GM18517 (cell line): ENCODE data around the gene SAMMSON.
A peak's percentile ranks its signal among the peaks of the same experiment; 100 is the strongest.

Source experiments
- ATAC-seq: cut with Tn5 transposase; IDR thresholded peaks from one replicate; pipeline ENCODE4 v1.9.1; 2021; ENCODE audit warnings: mild to moderate bottlenecking, moderate library complexity; ENCODE audit not compliant: unreplicated experiment

The SAMMSON gene

GRCh38 chr3:70010346-70010745 lies 10.8 kb downstream of the SAMMSON start:
- no peak for ATAC-seq

GRCh38 chr3:70011582-70011981 lies 12.0 kb downstream of the SAMMSON start:
- no peak for ATAC-seq

- ATAC-seq: no peak
Measured at GRCh38 chr3:70020906-70021660, 21.6 kb downstream of the SAMMSON start.

GRCh38 chr3:70028361-70028760 lies 28.8 kb downstream of the SAMMSON start:
- ATAC-seq: no peak

- ATAC-seq: no peak
Measured at GRCh38 chr3:70038693-70039092, 39.2 kb downstream of the SAMMSON start.

GRCh38 chr3:70040386-70040785 lies 40.9 kb downstream of the SAMMSON start:
- no peak for ATAC-seq

GRCh38 chr3:70042641-70043040 lies 43.1 kb downstream of the SAMMSON start:
- no peak for ATAC-seq

GRCh38 chr3:70049761-70050160 lies 50.2 kb downstream of the SAMMSON start:
- no peak for ATAC-seq

- no peak for ATAC-seq
Measured at GRCh38 chr3:70053293-70053692, 53.8 kb downstream of the SAMMSON start.

- ATAC-seq: no peak
Measured at GRCh38 chr3:70056081-70056480, 56.5 kb downstream of the SAMMSON start.

- ATAC-seq: no peak
Measured at GRCh38 chr3:70057426-70057825, 57.9 kb downstream of the SAMMSON start.

- no peak for ATAC-seq
Measured at GRCh38 chr3:70061096-70061495, 61.6 kb downstream of the SAMMSON start.

GRCh38 chr3:70064194-70064779 lies 64.8 kb downstream of the SAMMSON start:
- peak; percentile 53 for ATAC-seq

GRCh38 chr3:70065696-70066253 lies 66.2 kb downstream of the SAMMSON start:
- ATAC-seq: no peak

- no peak for ATAC-seq
Measured at GRCh38 chr3:70067860-70068521, 68.5 kb downstream of the SAMMSON start.

- no peak for ATAC-seq
Measured at GRCh38 chr3:70069557-70069956, 70.0 kb downstream of the SAMMSON start.

GRCh38 chr3:70071138-70071537 lies 71.6 kb downstream of the SAMMSON start:
- no peak for ATAC-seq

- no peak for ATAC-seq
Measured at GRCh38 chr3:70072180-70072579, 72.6 kb downstream of the SAMMSON start.

GRCh38 chr3:70072754-70073153 lies 73.2 kb downstream of the SAMMSON start:
- ATAC-seq: no peak

- ATAC-seq: no peak
Measured at GRCh38 chr3:70075101-70075500, 75.6 kb downstream of the SAMMSON start.

- no peak for ATAC-seq
Measured at GRCh38 chr3:70076396-70076795, 76.9 kb downstream of the SAMMSON start.

- ATAC-seq: no peak
Measured at GRCh38 chr3:70078778-70079177, 79.2 kb downstream of the SAMMSON start.
